Thymus (tissue), 11 donors: ENCODE measurements around the gene VPS13C. TPM values are rescaled to one million over a fixed set of nuclear protein-coding genes. Genes with fewer than 3 reads are reported as not detected.
"Not testable (repeated sequence)": the region's sequence is repeated elsewhere in the genome, so short reads cannot be mapped to it uniquely, and the experiment has no call there.

Experiments
- DNase-seq, 9 donors: peaks; one replicate each; pipeline ENCODE4 v3.0.0-alpha.2; 2013; ENCODE audit warnings: low spot score in 9 of 9, low read depth in 6 of 9, missing footprints in 1 of 9
- H3K27ac ChIP-seq, 2 donors: one replicate each; pipeline ENCODE4 v1.5.1; 2013; ENCODE audit warnings: control low read depth in 1 of 2, low read depth in 1 of 2, low read length in 1 of 2, mild to moderate bottlenecking in 1 of 2, moderate library complexity in 1 of 2
- H3K27me3 ChIP-seq, 2 donors: one replicate each; pipeline ENCODE4 v1.5.1; 2013; ENCODE audit warnings: low read length in 1 of 2; ENCODE audit not compliant: control insufficient read depth in 2 of 2, insufficient read depth in 1 of 2
- H3K36me3 ChIP-seq, 2 donors: one replicate each; pipeline ENCODE4 v1.5.1; 2013; ENCODE audit warnings: low read length in 1 of 2, mild to moderate bottlenecking in 1 of 2, moderate library complexity in 1 of 2; ENCODE audit not compliant: control insufficient read depth in 2 of 2, insufficient read depth in 2 of 2
- H3K4me1 ChIP-seq, 2 donors: one replicate each; pipeline ENCODE4 v1.5.1; 2013; ENCODE audit warnings: low read length in 2 of 2; ENCODE audit not compliant: control insufficient read depth in 2 of 2, insufficient read depth in 2 of 2
- H3K4me3 ChIP-seq, 2 donors: one replicate each; pipeline ENCODE4 v1.5.1; 2013; ENCODE audit warnings: low read length in 2 of 2, control low read depth in 1 of 2, mild to moderate bottlenecking in 1 of 2
- H3K9me3 ChIP-seq, 2 donors: one replicate each; pipeline ENCODE4 v1.5.1; 2013; ENCODE audit warnings: low read length in 1 of 2, mild to moderate bottlenecking in 1 of 2; ENCODE audit not compliant: control insufficient read depth in 2 of 2, insufficient read depth in 1 of 2
- WGBS: extraction: QIAGEN DNeasy Blood & Tissue Kit; methylation state at CpG from one replicate; pipeline ENCODE4 v1.1.7; 2013; 5-methylcytosine and 5-hydroxymethylcytosine counted together
- polyA plus RNA-seq: library from polyadenylated mRNA; stranded (reverse); fragments of 200-250 nt; gene quantifications from one replicate; pipeline ENCODE4 v1.2.3, GENCODE V29; 2013
- total RNA-seq: library from RNA; stranded (reverse); fragments of 120-200 nt; gene quantifications from one replicate; pipeline ENCODE4 v1.2.4, GENCODE V29; 2013
- donor health status: healthy.

VPS13C gene
- total and polyA plus RNA-seq, 2 donors, result 38.1 to 50.9 TPM

- 95% methylated on average over 5 of the region's 5 CpGs for WGBS
- no peak for DNase-seq
- Histone ChIP-seq H3K4me3 (no peak overlapping the region), H3K4me1 (no peaks in the 10 kb centered on the region), H3K27me3 (no peaks in the 10 kb centered on the region), H3K27ac (no peak overlapping the region), H3K36me3 (no peaks in the 10 kb centered on the region), H3K9me3 (no peaks in the 10 kb centered on the region)
Observed at GRCh38 chr15:62027916-62028315, 32.3 kb downstream of the VPS13C start.

- Histone ChIP-seq H3K4me3 (no peak overlapping the region), H3K27me3 (no peaks in the 10 kb centered on the region), H3K27ac (no peak overlapping the region), H3K4me1 (no peaks in the 10 kb centered on the region), H3K36me3 (no peaks in the 10 kb centered on the region), H3K9me3 (no peaks in the 10 kb centered on the region)
- no peak for DNase-seq
- WGBS, result 97% methylated on average over 3 of the region's 3 CpGs
Observed at GRCh38 chr15:62027263-62027565, 33.0 kb downstream of the VPS13C start.

GRCh38 chr15:62026487-62027262 is 33.6 kb downstream of the VPS13C start:
- no peaks in the 10 kb centered on the region for H3K4me1 ChIP-seq
- H3K27me3 ChIP-seq, result no peaks in the 10 kb centered on the region
- WGBS, result 82% methylated on average over 2 of the region's 2 CpGs
- no peaks in the 10 kb centered on the region for H3K36me3 ChIP-seq
- no peak for DNase-seq
- H3K4me3 ChIP-seq, result no peak overlapping the region
- H3K9me3 ChIP-seq, result no peaks in the 10 kb centered on the region
- H3K27ac ChIP-seq, result no peak overlapping the region

GRCh38 chr15:62021991-62022600 is 38.2 kb downstream of the VPS13C start:
- Histone ChIP-seq H3K4me3 (no peak overlapping the region), H3K36me3 (peaks cover 0 to 3% of the 10 kb centered on the region in 2 donors), H3K27me3 (no peaks in the 10 kb centered on the region), H3K4me1 (no peaks in the 10 kb centered on the region), H3K27ac (no peak overlapping the region), H3K9me3 (no peaks in the 10 kb centered on the region)
- 98% methylated on average over 3 of the region's 3 CpGs for WGBS
- DNase-seq, result no peak

GRCh38 chr15:62020576-62021160 is 39.6 kb downstream of the VPS13C start:
- over 99% methylated on average over 3 of the region's 3 CpGs for WGBS
- no peak overlapping the region for H3K4me3 ChIP-seq
- DNase-seq, result no peak
- peaks cover 0 to 3% of the 10 kb centered on the region in 2 donors for H3K36me3 ChIP-seq
- H3K9me3 ChIP-seq, result no peaks in the 10 kb centered on the region
- no peak overlapping the region for H3K27ac ChIP-seq
- no peaks in the 10 kb centered on the region for H3K27me3 ChIP-seq
- no peaks in the 10 kb centered on the region for H3K4me1 ChIP-seq

- not testable (repeated sequence) for H3K27ac ChIP-seq, H3K4me3 ChIP-seq, H3K36me3 ChIP-seq, H3K4me1 ChIP-seq, DNase-seq, H3K9me3 ChIP-seq, H3K27me3 ChIP-seq
- 97% methylated on average over 5 of the region's 7 CpGs for WGBS
Observed at GRCh38 chr15:62005354-62005753, 54.9 kb downstream of the VPS13C start.

GRCh38 chr15:61997786-61998185 is 62.5 kb downstream of the VPS13C start:
- peaks cover 2 to 3% of the 10 kb centered on the region in 2 donors for H3K36me3 ChIP-seq
- H3K4me3 ChIP-seq, result no peak overlapping the region
- WGBS, result 90% methylated on average over 1 of the region's 1 CpG
- no peaks in the 10 kb centered on the region for H3K4me1 ChIP-seq
- H3K9me3 ChIP-seq, result no peaks in the 10 kb centered on the region
- H3K27ac ChIP-seq, result no peak overlapping the region
- no peak for DNase-seq
- H3K27me3 ChIP-seq, result no peaks in the 10 kb centered on the region

GRCh38 chr15:61996056-61996635 is 64.1 kb downstream of the VPS13C start:
- DNase-seq, result no peak
- H3K27ac ChIP-seq, result no peak overlapping the region
- H3K4me3 ChIP-seq, result no peak overlapping the region
- 98% methylated on average over 4 of the region's 4 CpGs for WGBS
- H3K9me3 ChIP-seq, result no peaks in the 10 kb centered on the region
- H3K4me1 ChIP-seq, result no peaks in the 10 kb centered on the region
- H3K36me3 ChIP-seq, result peaks cover 2 to 3% of the 10 kb centered on the region in 2 donors
- H3K27me3 ChIP-seq, result no peaks in the 10 kb centered on the region

GRCh38 chr15:61994216-61994615 is 66.0 kb downstream of the VPS13C start:
- H3K4me1 ChIP-seq, result no peaks in the 10 kb centered on the region
- WGBS, result 97% methylated on average over 1 of the region's 1 CpG
- H3K27me3 ChIP-seq, result no peaks in the 10 kb centered on the region
- no peaks in the 10 kb centered on the region for H3K9me3 ChIP-seq
- no peak overlapping the region for H3K27ac ChIP-seq
- peaks cover 2 to 3% of the 10 kb centered on the region in 2 donors for H3K36me3 ChIP-seq
- H3K4me3 ChIP-seq, result no peak overlapping the region
- no peak for DNase-seq
